NCI-H1092 treated with DMSO at 0.1 percent for 48 hours (cell line): ENCODE data around the gene COL11A2.

Experiments
- DNase-seq: peaks from one replicate; lab custom pipeline; 2025; lab: John Stamatoyannopoulos, UW

Gene COL11A2

GRCh38 chr6:33192671-33193602 lies 670 bp upstream of the COL11A2 start:
- DNase-seq, result no peak

- no peak for DNase-seq
Observed at GRCh38 chr6:33191383-33192104, 723 bp downstream of the COL11A2 start.

- DNase-seq, result no peak
Observed at GRCh38 chr6:33190504-33191107, 1.7 kb downstream of the COL11A2 start.

- DNase-seq, result no peak
Observed at GRCh38 chr6:33189625-33190448, 2.4 kb downstream of the COL11A2 start.

- no peak for DNase-seq
Observed at GRCh38 chr6:33189164-33189563, 3.1 kb downstream of the COL11A2 start.

- DNase-seq, result no peak
Observed at GRCh38 chr6:33187809-33188208, 4.5 kb downstream of the COL11A2 start.

GRCh38 chr6:33185654-33186187 lies 6.5 kb downstream of the COL11A2 start:
- no peak for DNase-seq

- no peak for DNase-seq
Observed at GRCh38 chr6:33185190-33185589, 7.1 kb downstream of the COL11A2 start.

GRCh38 chr6:33183071-33183683 lies 9.1 kb downstream of the COL11A2 start:
- DNase-seq, result no peak

- DNase-seq, result no peak
Observed at GRCh38 chr6:33181141-33181540, 11.1 kb downstream of the COL11A2 start.

GRCh38 chr6:33178755-33179475 lies 13.4 kb downstream of the COL11A2 start:
- DNase-seq, result no peak

- no peak for DNase-seq
Observed at GRCh38 chr6:33177552-33178446, 14.5 kb downstream of the COL11A2 start.

GRCh38 chr6:33176906-33177305 lies 15.4 kb downstream of the COL11A2 start:
- DNase-seq, result no peak

GRCh38 chr6:33175436-33176069 lies 16.7 kb downstream of the COL11A2 start:
- no peak for DNase-seq

- DNase-seq, result no peak
Observed at GRCh38 chr6:33174784-33175183, 17.5 kb downstream of the COL11A2 start.

- DNase-seq, result no peak
Observed at GRCh38 chr6:33173535-33174180, 18.6 kb downstream of the COL11A2 start.

GRCh38 chr6:33172688-33173534 lies 19.4 kb downstream of the COL11A2 start:
- no peak for DNase-seq
